GM12878 (cell line): ENCODE data around the gene MOBP. TPM values are rescaled to one million over a fixed set of nuclear protein-coding genes. Genes with fewer than 3 reads are reported as not detected.

Source experiments
- ATAC-seq: fragments of 200-7000 bp; cut with Tn5 transposase; 3 replicates; pipeline ENCODE4 v1.9.1; 2020; ENCODE audit warnings: mild to moderate bottlenecking, moderate library complexity
- BruUV-seq: library from RNA; stranded (reverse); fragments of 400-500 nt; replicated peaks from 2 replicates; lab custom pipeline; 2021; lab: Mats Ljungman, UMichigan
- CTCF ChIA-PET: fragments of 300-600 bp; sonication (Branson Sonifier 250); formaldehyde crosslinking; extraction: SDS; loops from one replicate; lab custom pipeline; 2021; ENCODE audit warnings: inconsistent platforms; lab: Yijun Ruan, JAX
- POLR2A ChIA-PET: fragments of 350-600 bp; formaldehyde crosslinking; extraction: SDS; loops from one replicate; lab custom pipeline; 2021; ENCODE audit warnings: inconsistent platforms; lab: Charles Lee
- RAD21 ChIA-PET: fragments of 300-600 bp; sonication (Branson Sonifier 250); formaldehyde crosslinking; loops from one replicate; lab custom pipeline; 2023; ENCODE audit warnings: antibody characterized with exemption; ENCODE audit not compliant: unreplicated experiment; lab: Charles Lee
- SMC1A ChIA-PET: fragments of 300-600 bp; sonication (Branson Sonifier 250); formaldehyde crosslinking; loops from one replicate; lab custom pipeline; 2023; ENCODE audit not compliant: unreplicated experiment, uncharacterized antibody; lab: Charles Lee
- DNase-seq: peaks from one replicate; pipeline ENCODE4 v3.0.0-alpha.2; 2011; ENCODE audit warnings: low read depth, low spot score
- FAIRE-seq: peaks from 3 replicates; lab custom pipeline; 2011; peaks lifted over from hg19 to GRCh38; lab: Jason Lieb, UNC
- H2AFZ ChIP-seq: 2 replicates; pipeline ENCODE4 v1.6.0; 2011; ENCODE audit warnings: low read depth, low read length, control low read depth; ENCODE audit not compliant: control insufficient read depth
- H3K27ac ChIP-seq: 2 replicates; pipeline ENCODE4 v1.5.1; 2011; ENCODE audit warnings: control low read depth; ENCODE audit not compliant: control insufficient read depth, insufficient read depth
- H3K27me3 ChIP-seq, 2 experiments: replicated peaks in 1 of 2; 2 replicates each; pipeline versions ENCODE4 v1.6.0 to v1.6.1; 2011; ENCODE audit warnings: low read length in 1 of 2; ENCODE audit not compliant: control insufficient read depth in 2 of 2, insufficient read depth in 2 of 2
- H3K36me3 ChIP-seq, 2 experiments: 2 replicates each; pipeline ENCODE4 v1.5.1; 2011; ENCODE audit warnings: low read length in 1 of 2; ENCODE audit not compliant: control insufficient read depth in 2 of 2, insufficient read depth in 2 of 2
- H3K4me1 ChIP-seq: 2 replicates; pipeline ENCODE4 v1.6.1; 2011; ENCODE audit warnings: mild to moderate bottlenecking, low read length, moderate library complexity, mixed read lengths; ENCODE audit not compliant: control insufficient read depth, insufficient read depth
- H3K4me2 ChIP-seq: 2 replicates; pipeline ENCODE4 v1.6.0; 2011; ENCODE audit warnings: control low read depth; ENCODE audit not compliant: control insufficient read depth, insufficient read depth
- H3K4me3 ChIP-seq: fragments of 200-600 bp; sonication (generic); 2 replicates; pipeline ENCODE4 v1.5.1; 2016
- H3K79me2 ChIP-seq: 2 replicates; pipeline ENCODE4 v1.6.0; 2011; ENCODE audit warnings: low read length; ENCODE audit not compliant: control insufficient read depth, insufficient read depth
- H3K9ac ChIP-seq: 2 replicates; pipeline ENCODE4 v1.8.0; 2011; ENCODE audit warnings: low read length, control low read depth, mixed read lengths; ENCODE audit not compliant: control insufficient read depth, insufficient read depth
- H3K9me3 ChIP-seq: replicated peaks from 3 replicates; pipeline ENCODE4 v1.5.1; 2011; ENCODE audit warnings: mild to moderate bottlenecking, low read length; ENCODE audit not compliant: control insufficient read depth, insufficient read depth
- H4K20me1 ChIP-seq: 2 replicates; pipeline ENCODE4 v1.6.0; 2011; ENCODE audit not compliant: control insufficient read depth, insufficient read depth
- BHLHE40 ChIP-seq, 2 experiments: fragments of 450-650 bp in 1 of 2; IDR thresholded peaks; 2 replicates each; pipeline ENCODE4 v1.6.1; 2011 to 2017; ENCODE audit warnings: low read depth in 2 of 2, borderline replicate concordance in 1 of 2, improper control_type of control experiment in 1 of 2, low read length in 1 of 2, mild to moderate bottlenecking in 1 of 2
- FOS ChIP-seq: IDR thresholded peaks from 3 replicates; pipeline ENCODE4 v1.6.1; 2011; ENCODE audit warnings: borderline replicate concordance; ENCODE audit not compliant: insufficient read length; ENCODE audit errors: extremely low read depth
- JUNB ChIP-seq: IDR thresholded peaks from 2 replicates; pipeline ENCODE4 v1.6.1; 2016; ENCODE audit warnings: antibody characterized with exemption, mild to moderate bottlenecking
- KDM1A ChIP-seq: fragments of 200-600 bp; sonication (generic); IDR thresholded peaks from 2 replicates; pipeline ENCODE4 v1.6.1; 2016; ENCODE audit warnings: borderline replicate concordance
- NFIC ChIP-seq: IDR thresholded peaks from 2 replicates; pipeline ENCODE4 v1.6.1; 2012; ENCODE audit warnings: low read depth, mild to moderate bottlenecking, inconsistent platforms, low read length, moderate library complexity
- NRF1 ChIP-seq: conservative IDR thresholded peaks from 2 replicates; pipeline ENCODE4 v1.6.1; 2011; ENCODE audit warnings: mild to moderate bottlenecking, low read depth, low read length, improper control_type of control experiment
- RELA ChIP-seq: fragments of 450-650 bp; IDR thresholded peaks from 2 replicates; pipeline ENCODE4 v1.8.0; 2014; ENCODE audit warnings: borderline replicate concordance; ENCODE audit not compliant: partially characterized antibody
- SMC3 ChIP-seq: IDR thresholded peaks from 2 replicates; pipeline ENCODE4 v1.6.1; 2011; ENCODE audit warnings: low read length, improper control_type of control experiment, borderline replicate concordance
- TCF12 ChIP-seq: IDR thresholded peaks from 2 replicates; pipeline ENCODE4 v1.6.1; 2011; ENCODE audit warnings: low read depth, mild to moderate bottlenecking, low read length
- ZZZ3 ChIP-seq: IDR thresholded peaks from 2 replicates; pipeline ENCODE4 v1.6.1; 2011; ENCODE audit warnings: low read depth; ENCODE audit not compliant: control insufficient read depth, insufficient read length
- WGBS: methylation state at CpG from one replicate; pipeline ENCODE4 v1.1.6; 2016; ENCODE audit warnings: low lambda C conversion rate; ENCODE audit not compliant: insufficient replicate concordance, insufficient coverage; ENCODE audit errors: missing lambda C conversion rate; 5-methylcytosine and 5-hydroxymethylcytosine counted together
- in situ Hi-C: fragments of 300-500 bp; cut with MboI; formaldehyde crosslinking; loops from 9 replicates; pipeline ENCODE4 v1.14.3; 2018; ENCODE audit warnings: mixed read lengths
- intact Hi-C: fragments of 100-400 bp; cut with micrococcal nuclease; formaldehyde crosslinking; loops from one replicate; pipeline ENCODE4 v1.14.2; 2022; ENCODE audit not compliant: unreplicated experiment
- polyA plus RNA-seq, 11 experiments: library from polyadenylated mRNA; depleted of rRNA in 4 of 11; unstranded in 6 of 11; stranded (reverse) in 5 of 11; fragments of >200 nt; fragmentation: Nextera tagmentation in 4 of 11; fragmentation: Illumina TruSeq in 1 of 11; extraction: Ambion mirVana in 4 of 11; extraction: Trizol in 1 of 11; gene quantifications; 1 replicate in 1 of 11; 2 replicates in 10 of 11; pipeline versions ENCODE4 v1.2.1 to v1.2.3, GENCODE V29; 2011 to 2016; ENCODE audit warnings: inconsistent platforms in 2 of 11, missing spikeins in 2 of 11, low read depth in 1 of 11
- total RNA-seq, 4 experiments: library from RNA; depleted of rRNA in 3 of 4; stranded (reverse); fragments of >200 nt in 3 of 4; fragmentation: Illumina TruSeq in 1 of 4; extraction: Trizol in 1 of 4; gene quantifications; 2 replicates each; pipeline versions ENCODE4 v1.2.1 to v1.2.3, GENCODE V29; 2013 to 2021
- TF ChIP-seq, protein P1 (sequence below): fragments of 450-650 bp; IDR thresholded peaks from 2 replicates; pipeline ENCODE4 v1.6.1; 2014; ENCODE audit warnings: mild to moderate bottlenecking
- TF ChIP-seq, protein P2 (sequence below): fragments of 150-350 bp; IDR thresholded peaks from 2 replicates; pipeline ENCODE4 v1.6.1; 2014; ENCODE audit warnings: mild to moderate bottlenecking, low read depth, low read length

The MOBP gene
- total and polyA plus RNA-seq, 10 of the 15 experiments (the other 5 are each of a cell fraction or from before 2014, with no cell fraction given): 0.04 to 0.09 (median 0.08) TPM; not detected in 5

DNA sequence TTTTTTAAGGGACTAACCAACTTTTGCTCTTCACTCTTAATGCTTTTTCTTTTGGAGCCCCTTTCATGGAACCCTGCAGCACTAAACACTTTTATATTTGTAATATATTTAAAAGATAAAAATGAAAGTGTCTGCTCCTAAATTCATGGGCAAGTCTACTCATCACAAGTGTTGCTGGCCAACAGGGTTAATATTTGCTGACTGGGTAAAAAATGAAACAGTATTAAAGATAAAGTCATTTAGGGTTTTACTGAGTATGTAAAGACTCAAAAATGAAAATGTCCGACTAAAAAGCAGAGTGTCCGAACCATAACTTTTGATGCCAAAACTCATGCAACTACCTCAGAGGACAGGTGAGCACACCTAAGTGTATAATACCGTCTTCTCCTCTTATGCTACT, 54.0 kb downstream of the MOBP start:
- BruUV-seq: no TSS peak
- ChIA-PET RAD21 (no interaction called here), POLR2A (no interaction called here), SMC1A (no interaction called here), CTCF (no interaction called here)
- H3K9ac ChIP-seq: no peak overlapping the region
- intact Hi-C loops: no loop called here
- H2AFZ ChIP-seq: no peak overlapping the region
- no peak overlapping the region for H3K4me3 ChIP-seq
- no peak overlapping the region for H3K27ac ChIP-seq
- no peaks in the 10 kb centered on the region for H3K36me3 ChIP-seq
- no peak overlapping the region for H3K4me2 ChIP-seq
- H3K27me3 ChIP-seq: no peaks in the 10 kb centered on the region; a peak in 1 of 4 replicates
- FAIRE-seq: no peak
- no peak for DNase-seq
- TF ChIP-seq NRF1 (no peak), SMC3 (no peak)
- WGBS: 62% methylated on average over 3 of the region's 3 CpGs
- ATAC-seq: no peak
- H4K20me1 ChIP-seq: no peaks in the 10 kb centered on the region
- no peaks in the 10 kb centered on the region for H3K4me1 ChIP-seq
- no peaks in the 10 kb centered on the region; the same call in 2 of the 3 replicates for H3K9me3 ChIP-seq
- in situ Hi-C loops: no loop called here
- no peaks in the 10 kb centered on the region for H3K79me2 ChIP-seq

DNA sequence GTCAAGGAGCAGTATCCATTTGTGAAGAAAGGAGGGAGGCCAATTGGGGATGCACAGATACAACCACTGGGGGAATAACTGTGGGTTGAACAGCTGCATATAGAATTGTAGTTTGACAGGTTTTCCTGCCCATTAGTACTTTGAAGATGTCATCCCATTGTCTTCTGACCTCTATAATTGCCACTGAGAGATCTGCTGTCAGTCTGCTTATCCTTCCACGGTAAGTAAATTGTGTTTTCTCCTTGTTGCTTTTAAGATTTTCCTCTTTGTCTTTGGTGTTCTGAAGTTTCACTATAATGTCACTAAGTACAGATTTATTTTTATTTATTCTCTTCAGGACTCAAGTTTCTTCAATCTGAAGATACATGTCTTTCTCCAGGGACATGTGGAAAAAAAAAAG, 56.6 kb downstream of the MOBP start:
- no peak overlapping the region for H3K27ac ChIP-seq
- no peaks in the 10 kb centered on the region; a peak in 1 of 4 replicates for H3K27me3 ChIP-seq
- in situ Hi-C loops: no loop called here
- BruUV-seq: no TSS peak
- H3K79me2 ChIP-seq: no peaks in the 10 kb centered on the region
- WGBS: 0% methylated on average over 1 of the region's 1 CpG
- H2AFZ ChIP-seq: no peak overlapping the region
- no peak for FAIRE-seq
- TF ChIP-seq BHLHE40 (IDR thresholded peaks at IDR 0.05; ENCODE audit: borderline replicate concordance in 1 of 2, low read depth in 2 of 2, low read length in 1 of 2) (no peak), JUNB (no peak), TCF12 (no peak), FOS (no peak), ZZZ3 (no peak), NFIC (no peak), RELA (no peak), KDM1A (no peak)
- TF ChIP-seq, protein P1, sequence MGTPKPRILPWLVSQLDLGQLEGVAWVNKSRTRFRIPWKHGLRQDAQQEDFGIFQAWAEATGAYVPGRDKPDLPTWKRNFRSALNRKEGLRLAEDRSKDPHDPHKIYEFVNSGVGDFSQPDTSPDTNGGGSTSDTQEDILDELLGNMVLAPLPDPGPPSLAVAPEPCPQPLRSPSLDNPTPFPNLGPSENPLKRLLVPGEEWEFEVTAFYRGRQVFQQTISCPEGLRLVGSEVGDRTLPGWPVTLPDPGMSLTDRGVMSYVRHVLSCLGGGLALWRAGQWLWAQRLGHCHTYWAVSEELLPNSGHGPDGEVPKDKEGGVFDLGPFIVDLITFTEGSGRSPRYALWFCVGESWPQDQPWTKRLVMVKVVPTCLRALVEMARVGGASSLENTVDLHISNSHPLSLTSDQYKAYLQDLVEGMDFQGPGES: no peak
- TF ChIP-seq, protein P2, sequence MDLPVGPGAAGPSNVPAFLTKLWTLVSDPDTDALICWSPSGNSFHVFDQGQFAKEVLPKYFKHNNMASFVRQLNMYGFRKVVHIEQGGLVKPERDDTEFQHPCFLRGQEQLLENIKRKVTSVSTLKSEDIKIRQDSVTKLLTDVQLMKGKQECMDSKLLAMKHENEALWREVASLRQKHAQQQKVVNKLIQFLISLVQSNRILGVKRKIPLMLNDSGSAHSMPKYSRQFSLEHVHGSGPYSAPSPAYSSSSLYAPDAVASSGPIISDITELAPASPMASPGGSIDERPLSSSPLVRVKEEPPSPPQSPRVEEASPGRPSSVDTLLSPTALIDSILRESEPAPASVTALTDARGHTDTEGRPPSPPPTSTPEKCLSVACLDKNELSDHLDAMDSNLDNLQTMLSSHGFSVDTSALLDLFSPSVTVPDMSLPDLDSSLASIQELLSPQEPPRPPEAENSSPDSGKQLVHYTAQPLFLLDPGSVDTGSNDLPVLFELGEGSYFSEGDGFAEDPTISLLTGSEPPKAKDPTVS: no peak
- ATAC-seq: no peak
- DNase-seq: no peak
- no peak overlapping the region for H3K9ac ChIP-seq
- CTCF ChIA-PET: no interaction called here
- POLR2A ChIA-PET: no interaction called here
- RAD21 ChIA-PET: no interaction called here
- no peaks in the 10 kb centered on the region for H4K20me1 ChIP-seq
- intact Hi-C loops: no loop called here
- H3K36me3 ChIP-seq: no peaks in the 10 kb centered on the region
- no peaks in the 10 kb centered on the region for H3K4me1 ChIP-seq
- no peak overlapping the region for H3K4me3 ChIP-seq
- H3K9me3 ChIP-seq: no peaks in the 10 kb centered on the region; the same call in 2 of the 3 replicates
- SMC1A ChIA-PET: no interaction called here
- H3K4me2 ChIP-seq: no peak overlapping the region
